Upper lobe of left lung (tissue), 6 donors: Measurements from ENCODE around the gene PIK3CD. TPM values are rescaled to one million over a fixed set of nuclear protein-coding genes. Genes with fewer than 3 reads are reported as not detected.

Experiments used
- ATAC-seq, 2 donors: fragments of 200-7000 bp; cut with Tn5 transposase; one replicate each; pipeline ENCODE4 v1.9.1; 2022; ENCODE audit warnings: mild to moderate bottlenecking in 2 of 2, moderate library complexity in 2 of 2; ENCODE audit not compliant: low FRiP score in 2 of 2
- DNase-seq, 2 donors: peaks; one replicate each; pipeline ENCODE4 v3.0.0-alpha.2; 2019 to 2020
- H3K27ac ChIP-seq, 4 donors: fragments of 200-600 bp; sonication (generic); one replicate each; pipeline ENCODE4 v1.5.1; 2016 to 2019
- H3K27me3 ChIP-seq, 4 donors: fragments of 200-600 bp; sonication (generic); one replicate each; pipeline ENCODE4 v1.5.1; 2017 to 2019
- H3K36me3 ChIP-seq, 4 donors: fragments of 200-600 bp; sonication (generic); one replicate each; pipeline ENCODE4 v1.5.1; 2016 to 2019
- H3K4me1 ChIP-seq, 4 donors: fragments of 200-600 bp; sonication (generic); one replicate each; pipeline ENCODE4 v1.5.1; 2018 to 2019
- H3K4me3 ChIP-seq, 4 donors: fragments of 200-600 bp; sonication (generic); one replicate each; pipeline ENCODE4 v1.5.1; 2017 to 2019; ENCODE audit warnings: mild to moderate bottlenecking in 2 of 4, moderate library complexity in 1 of 4
- H3K9me3 ChIP-seq, 4 donors: fragments of 200-600 bp; sonication (generic); one replicate each; pipeline ENCODE4 v1.5.1; 2018 to 2019
- CTCF ChIP-seq, 6 experiments: fragments of 450-650 bp in 4 of 6; fragments of 200-600 bp in 2 of 6; sonication (generic) in 2 of 6; IDR thresholded peaks; one replicate each; pipeline ENCODE4 v1.5.1; 2016 to 2019; ENCODE audit warnings: antibody characterized with exemption in 6 of 6
- EP300 ChIP-seq, 4 donors: sonication (generic); formaldehyde crosslinking; IDR thresholded peaks; one replicate each; pipeline ENCODE4 v1.5.1; 2017; ENCODE audit warnings: antibody characterized with exemption in 4 of 4, control low read depth in 2 of 4
- POLR2A ChIP-seq, 4 donors: fragments of 450-650 bp; IDR thresholded peaks; one replicate each; pipeline ENCODE4 v1.5.1; 2016 to 2017; ENCODE audit warnings: antibody characterized with exemption in 4 of 4, mild to moderate bottlenecking in 2 of 4
- POLR2AphosphoS5 ChIP-seq, 2 donors: sonication (generic); formaldehyde crosslinking; IDR thresholded peaks; one replicate each; pipeline ENCODE4 v1.5.1; 2017; ENCODE audit warnings: antibody characterized with exemption in 2 of 2
- WGBS, 2 donors: methylation state at CpG; one replicate each; pipeline ENCODE4 v1.1.5; 2017 to 2018; 5-methylcytosine and 5-hydroxymethylcytosine counted together
- total RNA-seq, 6 donors: library from RNA; depleted of rRNA in 4 of 6; stranded (reverse); fragments of >200 nt in 4 of 6; gene quantifications; one replicate each; pipeline versions ENCODE4 v1.1.0 to v1.2.1, GENCODE V29; 2016 to 2021
- donor health status: DM: no; HTN: no; CAD: no; lungs with moderate emphysema.
- donor health status: DM: no; HTN: yes; CAD: no; lungs with severe emphysema.

Gene PIK3CD
- total RNA-seq, 6 donors from 2014 or later, result 19.0 to 56.6 (median 24.2) TPM

DNA sequence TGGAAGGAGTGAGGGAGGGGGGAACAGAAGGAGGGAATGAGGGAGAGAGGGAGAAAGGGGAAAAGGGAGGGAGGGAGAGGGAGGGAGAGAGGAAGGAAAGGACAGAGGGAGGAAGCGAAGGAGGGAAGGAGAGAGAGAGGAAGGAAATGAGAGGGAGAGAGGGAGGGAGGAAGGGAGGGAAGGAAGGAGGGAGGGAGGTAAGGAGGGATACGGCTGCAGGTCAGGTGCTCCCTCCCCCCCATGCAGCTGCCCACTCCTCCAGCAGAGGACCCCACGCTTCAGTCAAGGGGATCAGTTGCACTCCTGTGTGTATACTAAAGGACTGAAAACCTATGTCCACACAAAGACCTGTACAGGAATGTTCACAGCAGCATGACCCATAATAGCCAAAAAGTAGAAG, 117.5 kb downstream of the PIK3CD start:
- Histone ChIP-seq H3K9me3 (no peaks in the 10 kb centered on the region), H3K27ac (no peak overlapping the region), H3K4me3 (no peak overlapping the region), H3K27me3 (no peaks in the 10 kb centered on the region), H3K36me3 (peaks cover 0 to 21% (median 8%) of the 10 kb centered on the region in 4 donors), H3K4me1 (no peaks in the 10 kb centered on the region)
- no peak for TF ChIP-seq EP300 (IDR thresholded peaks at IDR 0.05)
- TF ChIP-seq POLR2A (IDR thresholded peaks at IDR 0.05), result no peak
- TF ChIP-seq POLR2AphosphoS5 (IDR thresholded peaks at IDR 0.05), result no peak
- no peak for TF ChIP-seq CTCF (IDR thresholded peaks at IDR 0.05)
- WGBS, 2 donors, result 76 to 80% methylated on average over 3 of the region's 3 CpGs
- DNase-seq (no peak), ATAC-seq (no peak)

DNA sequence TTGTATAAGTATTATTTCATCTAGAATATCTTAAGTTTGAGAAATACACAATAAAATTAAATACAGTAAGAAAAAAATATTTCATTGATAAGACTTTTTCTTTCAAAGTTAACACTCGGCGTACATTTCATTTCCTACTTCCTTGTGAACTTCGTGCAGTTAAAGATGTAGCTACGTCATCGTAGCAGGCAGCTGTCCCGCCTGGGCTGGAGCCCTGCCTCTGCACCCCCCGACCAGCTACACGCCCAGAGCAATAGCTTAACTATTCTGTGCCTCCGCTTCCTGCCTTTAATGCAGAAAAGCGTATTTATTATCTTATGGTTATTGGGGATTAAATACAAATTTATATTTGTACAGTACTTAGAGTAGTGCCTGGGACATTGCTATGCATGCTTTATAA, 118.8 kb downstream of the PIK3CD start:
- H3K27ac ChIP-seq, result no peak overlapping the region
- H3K4me1 ChIP-seq, result no peaks in the 10 kb centered on the region
- peaks cover 0 to 21% (median 8%) of the 10 kb centered on the region in 4 donors for H3K36me3 ChIP-seq
- no peaks in the 10 kb centered on the region for H3K27me3 ChIP-seq
- ATAC-seq (no peak), DNase-seq (no peak)
- H3K9me3 ChIP-seq, result no peaks in the 10 kb centered on the region
- TF ChIP-seq EP300 (IDR thresholded peaks at IDR 0.05), result no peak
- no peak for TF ChIP-seq POLR2A (IDR thresholded peaks at IDR 0.05)
- TF ChIP-seq POLR2AphosphoS5 (IDR thresholded peaks at IDR 0.05), result no peak
- TF ChIP-seq CTCF (IDR thresholded peaks at IDR 0.05), result no peak
- 75 to 76% methylated on average over 10 of the region's 10 CpGs for WGBS, 2 donors
- no peak overlapping the region for H3K4me3 ChIP-seq

DNA sequence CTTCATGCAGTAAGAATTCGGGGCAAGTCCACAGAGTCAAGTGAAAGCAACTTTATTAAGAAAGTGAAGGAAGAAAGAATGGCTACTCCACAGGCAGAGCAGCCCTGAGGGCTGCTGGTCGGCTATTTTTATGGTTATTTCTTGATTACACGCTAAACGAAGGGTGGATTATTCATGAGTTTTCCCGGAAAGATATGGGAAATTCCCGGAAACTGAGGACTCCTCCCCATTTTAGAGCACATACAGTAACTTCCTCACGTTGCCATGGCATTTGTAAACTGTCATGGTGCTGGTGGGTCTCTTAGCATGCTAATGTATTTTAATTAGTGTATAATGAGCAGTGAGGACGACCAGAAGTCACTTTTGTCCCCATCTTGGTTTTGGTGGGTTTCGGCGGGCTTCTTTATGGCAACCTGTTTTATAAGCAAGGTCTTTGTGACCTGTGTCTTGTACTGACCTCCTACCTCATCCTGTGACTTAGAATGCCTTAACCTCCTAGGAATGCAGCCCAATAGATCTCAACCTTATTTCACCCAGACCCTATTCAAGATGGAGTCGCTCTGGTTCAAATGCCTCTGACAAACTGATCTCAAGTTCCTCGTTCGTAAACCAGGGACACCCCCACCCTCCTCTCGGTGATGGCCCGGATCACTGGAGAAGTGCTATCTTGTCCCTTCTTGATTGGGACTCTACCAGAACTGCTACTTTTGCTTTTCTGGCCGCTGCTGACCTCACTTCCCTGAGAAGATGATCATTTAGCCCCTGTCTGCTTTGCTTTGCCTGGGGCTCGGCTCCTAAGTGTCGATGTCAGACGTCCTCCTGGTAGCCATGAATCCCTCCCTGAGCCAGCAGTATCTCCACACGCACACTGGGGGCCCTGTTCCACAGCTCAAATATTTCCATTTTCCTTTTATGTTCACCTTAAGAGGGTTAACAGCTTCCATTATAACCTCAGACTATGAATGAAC, 123.5 kb downstream of the PIK3CD start:
- Histone ChIP-seq H3K9me3 (no peaks in the 10 kb centered on the region), H3K4me3 (no peak overlapping the region), H3K4me1 (no peaks in the 10 kb centered on the region), H3K27me3 (no peaks in the 10 kb centered on the region), H3K36me3 (peaks cover 0 to 21% (median 8%) of the 10 kb centered on the region in 4 donors), H3K27ac (no peak overlapping the region)
- ATAC-seq, result no peak
- 90 to 91% methylated on average over 20 of the region's 20 CpGs for WGBS, 2 donors
- TF ChIP-seq CTCF (IDR thresholded peaks at IDR 0.05), result no peak
- no peak for TF ChIP-seq POLR2A (IDR thresholded peaks at IDR 0.05)
- TF ChIP-seq EP300 (IDR thresholded peaks at IDR 0.05), result no peak
- no peak for TF ChIP-seq POLR2AphosphoS5 (IDR thresholded peaks at IDR 0.05)
- DNase-seq, result no peak

- Histone ChIP-seq H3K27ac (no peak overlapping the region), H3K27me3 (no peaks in the 10 kb centered on the region), H3K4me3 (no peak overlapping the region), H3K4me1 (no peaks in the 10 kb centered on the region), H3K36me3 (peaks cover 0 to 14% (median 8%) of the 10 kb centered on the region in 4 donors), H3K9me3 (no peaks in the 10 kb centered on the region)
- DNase-seq, result no peak
- ATAC-seq, result no peak
- TF ChIP-seq POLR2AphosphoS5 (IDR thresholded peaks at IDR 0.05), result no peak
- no peak for TF ChIP-seq POLR2A (IDR thresholded peaks at IDR 0.05)
- TF ChIP-seq CTCF (IDR thresholded peaks at IDR 0.05), result no peak
- TF ChIP-seq EP300 (IDR thresholded peaks at IDR 0.05), result no peak
- 87 to 98% methylated on average over 2 of the region's 2 CpGs for WGBS, 2 donors
Observed at GRCh38 chr1:9776685-9777084, 125.2 kb downstream of the PIK3CD start.

Other genes starting within 250 kb of the PIK3CD start
- 10 to 100 TPM in 1 of 6 donors, 1 to 10 TPM in 5; 2.1 to 13.2 (median 4.6) TPM for gene SLC25A33, start 112.3 kb upstream of the PIK3CD start, total RNA-seq
- 10 to 100 TPM in 2 of 6 donors, 1 to 10 TPM in 4; 6.2 to 12.0 (median 8.1) TPM for gene TMEM201, start 62.8 kb upstream of the PIK3CD start, total RNA-seq
- gene CLSTN1, start 172.2 kb downstream of the PIK3CD start, total RNA-seq, result 10 to 100 TPM; 35.6 to 82.7 (median 59.5) TPM